T-helper 1 cell treated with Interleukin-12 subunit alpha and Interleukin-12 subunit beta and Interleukin-4 antibody, amounts not matched to agents 30 ng/mL and 1 ng/mL, for 36 hours (primary cell): Measurements from ENCODE around the gene MRPS15. TPM values are rescaled to one million over a fixed set of nuclear protein-coding genes. Genes with fewer than 3 reads are reported as not detected.
"Not testable (repeated sequence)": the region's sequence is repeated elsewhere in the genome, so short reads cannot be mapped to it uniquely, and the experiment has no call there.

ENCODE experiments used
- intact Hi-C: fragments of 100-400 bp; cut with micrococcal nuclease; formaldehyde crosslinking; loops from one replicate; pipeline ENCODE4 v1.15.1; 2024
- total RNA-seq: library from RNA; stranded (reverse); gene quantifications from 2 replicates; pipeline ENCODE4 v1.2.3, GENCODE V29; 2022

MRPS15 gene
- total RNA-seq, 1 donor from 2014 or later, result 82.2 TPM

DNA sequence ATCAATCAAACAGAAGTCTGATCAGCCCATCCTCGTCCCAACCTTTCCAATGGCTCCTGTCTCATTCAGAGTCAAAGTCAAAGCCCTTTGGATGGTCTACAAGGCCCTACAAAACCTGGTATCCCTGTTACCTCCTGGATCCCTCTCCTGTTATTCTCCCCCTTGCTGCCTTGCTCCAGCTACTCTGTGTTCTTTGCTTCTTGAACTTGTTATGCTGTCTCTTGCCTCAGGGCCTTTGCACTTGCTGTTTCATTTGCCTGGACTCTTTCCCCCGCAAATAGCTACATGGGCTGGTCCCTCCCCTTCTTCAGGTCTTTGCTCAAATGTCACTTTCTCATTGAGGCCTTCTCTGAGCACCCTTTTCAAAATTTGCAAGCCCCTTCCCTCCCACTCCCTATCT is 19.9 kb upstream of the MRPS15 start:
- intact Hi-C loops, result no loop called here

- intact Hi-C loops, result no loop called here
Measured at GRCh38 chr1:36482724-36483388, 18.7 kb upstream of the MRPS15 start, which contains the start of gene CSF3R. CSF3R (minus strand) TSS chr1:36482913; CDS start chr1:36479496, 3,417 bp downstream.

- intact Hi-C loops, result no loop called here
Measured at GRCh38 chr1:36481771-36482723, 17.9 kb upstream of the MRPS15 start.

DNA sequence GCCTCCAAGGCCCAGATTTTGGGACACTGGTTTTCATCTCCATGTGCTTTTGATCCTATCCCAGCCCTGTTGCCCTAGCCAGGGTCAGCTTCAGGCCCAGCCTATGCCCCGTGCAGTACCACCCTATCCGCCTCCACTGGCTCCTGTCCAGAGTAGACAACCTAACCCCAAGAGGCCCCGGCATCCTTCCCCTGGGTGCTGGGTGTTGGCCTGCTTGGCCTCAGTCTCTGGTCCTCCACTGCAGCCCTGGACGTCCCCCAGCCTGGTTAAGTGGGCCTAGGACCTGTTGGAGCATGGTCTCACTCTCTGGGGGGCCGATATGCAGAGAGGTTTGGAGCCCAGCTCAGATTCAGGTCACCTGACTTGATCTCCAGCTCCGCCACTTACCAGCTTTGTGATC is 16.9 kb upstream of the MRPS15 start:
- intact Hi-C loops, result no loop called here

DNA sequence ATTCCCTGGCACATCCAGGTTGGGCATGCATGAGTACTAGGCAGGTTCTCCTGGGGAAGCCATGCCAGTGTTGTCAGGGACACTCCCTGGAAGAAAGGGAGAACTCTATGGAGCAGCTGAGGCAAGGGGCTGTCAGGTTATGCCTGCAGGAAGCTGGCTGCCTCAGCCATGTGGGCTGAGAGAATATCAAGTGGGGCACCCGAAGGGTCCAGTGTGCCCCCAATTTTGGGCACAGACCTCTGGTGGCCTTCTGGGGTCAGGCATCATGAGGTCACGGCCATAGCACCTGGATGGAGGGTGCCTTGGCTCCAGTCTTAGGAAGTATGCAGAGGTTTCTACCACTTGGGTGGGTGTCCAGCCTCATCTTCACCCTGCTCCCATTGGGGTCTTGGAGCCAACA is 16.0 kb upstream of the MRPS15 start:
- intact Hi-C loops, result no loop called here

GRCh38 chr1:36479505-36480051 is 15.4 kb upstream of the MRPS15 start:
- intact Hi-C loops, result no loop called here

DNA sequence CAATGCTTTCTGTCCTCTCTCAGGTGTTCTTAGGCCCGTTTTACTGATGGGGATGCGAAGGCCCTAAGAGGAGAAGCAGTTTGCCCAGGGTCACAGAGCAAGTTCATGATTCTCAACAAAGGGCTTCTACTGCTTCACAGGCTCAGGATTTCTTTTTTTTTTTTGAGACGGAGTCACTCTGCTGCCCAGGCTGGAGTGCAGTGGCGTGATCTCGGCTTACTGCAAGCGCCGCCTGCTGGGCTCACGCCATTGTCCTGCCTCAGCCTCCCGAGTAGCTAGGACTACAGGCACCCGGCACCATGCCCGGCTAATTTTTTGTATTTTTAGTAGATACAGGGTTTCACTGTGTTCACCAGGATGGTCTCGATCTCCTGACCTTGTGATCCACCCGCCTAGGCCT is 13.4 kb upstream of the MRPS15 start:
- intact Hi-C loops, result not testable (repeated sequence)

DNA sequence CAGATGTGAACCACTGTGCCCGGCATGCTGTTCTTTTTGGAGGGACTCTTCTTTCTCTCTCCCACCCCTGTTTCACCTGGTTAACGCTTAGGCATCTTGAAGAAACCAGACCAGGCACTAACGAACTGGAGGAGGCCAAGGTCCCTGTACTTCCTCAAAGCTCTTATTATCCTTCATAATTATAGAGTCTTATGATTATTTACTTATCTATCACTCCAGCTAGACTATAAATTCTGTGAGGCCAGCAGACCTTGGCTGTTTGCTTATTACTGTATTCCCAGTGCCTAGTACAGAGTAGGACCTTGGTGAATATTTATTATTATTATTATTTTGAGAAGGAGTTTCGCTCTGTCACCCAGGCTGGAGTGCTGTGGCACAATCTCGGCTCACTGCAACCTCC is 12.8 kb upstream of the MRPS15 start:
- intact Hi-C loops, result no loop called here

DNA sequence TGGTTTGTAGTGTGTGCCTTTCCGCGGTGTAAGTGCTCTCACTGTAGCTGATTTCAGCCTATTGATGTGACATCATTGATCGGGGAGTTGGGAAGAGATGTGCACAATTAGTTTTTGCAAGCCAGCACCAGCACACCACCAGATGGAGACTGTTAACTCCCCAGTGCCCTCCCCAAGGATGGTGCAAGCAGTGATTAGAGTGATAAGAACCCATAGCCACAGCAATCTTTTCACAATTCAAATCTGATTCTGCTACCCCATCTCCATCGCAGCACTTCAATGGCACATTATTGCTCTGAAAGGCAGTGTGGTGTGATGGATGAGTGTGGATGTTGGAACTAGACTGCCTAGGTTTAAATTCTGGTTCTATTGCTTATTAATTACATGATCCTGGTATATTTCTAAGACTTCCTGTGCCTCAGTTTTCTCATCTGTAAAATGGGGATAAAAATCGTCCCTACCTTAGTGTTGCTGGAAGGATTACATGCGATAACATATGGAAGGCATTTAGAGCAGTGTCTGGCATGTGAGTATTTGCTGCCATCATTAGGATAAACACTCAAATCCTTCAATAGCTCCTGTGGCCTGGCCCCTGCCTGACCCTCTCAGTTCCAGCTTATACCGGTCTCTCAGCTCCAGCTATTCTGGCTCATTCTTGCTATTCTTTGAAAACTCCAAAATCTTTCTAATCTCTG is 11.9 kb upstream of the MRPS15 start:
- intact Hi-C loops, result no loop called here

DNA sequence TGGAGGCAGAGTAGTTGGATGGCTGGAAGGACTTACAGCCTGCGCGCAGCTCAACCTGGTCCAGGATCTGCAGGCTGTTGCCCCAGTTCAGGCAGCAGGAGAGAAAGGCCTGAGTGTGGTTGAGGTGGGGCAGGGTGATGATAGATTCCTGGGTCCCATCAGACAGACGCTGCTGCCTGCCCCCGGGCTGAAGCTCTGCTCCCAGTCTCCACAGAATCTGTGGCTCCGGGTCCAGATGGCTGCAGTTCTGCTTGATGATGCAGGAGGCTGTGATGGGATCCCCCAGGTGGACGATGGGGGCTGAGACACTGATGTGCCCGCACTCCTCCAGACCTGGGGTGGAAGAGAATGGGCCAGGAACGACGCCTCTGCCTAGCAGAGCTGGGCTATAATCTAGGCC is 11.2 kb upstream of the MRPS15 start:
- intact Hi-C loops, result no loop called here

- intact Hi-C loops, result no loop called here
Measured at GRCh38 chr1:36472656-36473055, 8.5 kb upstream of the MRPS15 start.

DNA sequence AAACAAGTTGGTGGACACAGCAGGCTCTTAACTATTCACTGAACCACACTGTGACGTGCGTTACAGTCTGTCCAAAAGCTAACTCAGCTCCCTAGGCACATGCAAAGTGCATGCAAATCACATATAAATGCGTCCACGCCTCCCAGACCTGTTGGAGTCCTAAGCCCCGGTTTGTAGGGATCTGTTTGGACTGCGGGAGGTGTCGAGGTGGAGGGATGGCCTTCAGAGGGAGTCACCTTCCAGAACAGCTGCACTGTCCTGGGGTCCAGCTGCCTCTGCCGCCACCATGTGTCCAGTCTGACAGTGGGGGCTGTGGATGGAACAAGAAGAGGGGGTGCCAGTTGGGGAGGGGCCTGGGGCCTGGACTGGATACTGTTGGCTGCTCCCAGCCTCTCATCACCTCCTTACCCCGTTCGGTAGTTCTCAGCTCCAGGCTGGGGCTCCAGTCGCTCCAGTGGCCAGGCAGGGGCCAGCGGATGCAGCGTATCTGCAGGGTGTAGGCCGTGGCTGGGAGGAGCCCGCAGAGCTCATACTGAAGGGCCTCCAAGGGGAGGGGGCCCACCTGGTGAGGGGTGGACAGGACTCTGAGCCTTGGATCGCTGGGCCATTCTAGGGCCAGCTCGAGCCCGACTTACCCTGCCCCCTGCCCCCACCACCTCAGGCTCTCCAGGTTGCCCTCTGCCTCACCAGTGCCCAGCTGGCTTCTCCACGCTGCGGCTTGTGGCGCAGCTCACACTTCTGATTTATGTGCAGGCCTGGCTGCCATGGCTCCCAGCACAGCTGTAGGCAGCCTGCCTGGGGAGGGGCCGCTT is 7.9 kb upstream of the MRPS15 start:
- intact Hi-C loops, result no loop called here

DNA sequence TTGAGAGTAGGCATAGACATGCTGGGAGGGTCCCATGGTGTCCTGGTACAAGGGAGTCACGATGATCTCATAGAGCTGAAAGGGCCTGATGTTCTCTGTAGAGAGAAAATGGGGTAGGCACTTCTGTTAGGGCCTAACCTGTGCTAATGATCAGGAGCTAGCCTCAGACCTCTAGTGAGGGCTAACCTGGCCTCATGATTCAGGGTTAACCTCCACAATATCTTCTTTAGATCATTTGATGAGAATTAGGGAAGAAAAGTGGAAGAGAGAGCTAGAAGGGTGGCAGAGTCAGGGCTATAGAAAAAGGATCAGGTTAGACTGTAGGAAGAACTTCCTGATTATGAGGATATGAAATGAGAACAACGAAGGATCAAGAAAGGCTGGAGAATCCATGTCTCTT is 5.0 kb upstream of the MRPS15 start:
- intact Hi-C loops, result loop anchor here (10.0 kb wide), 1 partner anchor 1006 kb away; the partner anchor contains the start of gene ZC3H12A

DNA sequence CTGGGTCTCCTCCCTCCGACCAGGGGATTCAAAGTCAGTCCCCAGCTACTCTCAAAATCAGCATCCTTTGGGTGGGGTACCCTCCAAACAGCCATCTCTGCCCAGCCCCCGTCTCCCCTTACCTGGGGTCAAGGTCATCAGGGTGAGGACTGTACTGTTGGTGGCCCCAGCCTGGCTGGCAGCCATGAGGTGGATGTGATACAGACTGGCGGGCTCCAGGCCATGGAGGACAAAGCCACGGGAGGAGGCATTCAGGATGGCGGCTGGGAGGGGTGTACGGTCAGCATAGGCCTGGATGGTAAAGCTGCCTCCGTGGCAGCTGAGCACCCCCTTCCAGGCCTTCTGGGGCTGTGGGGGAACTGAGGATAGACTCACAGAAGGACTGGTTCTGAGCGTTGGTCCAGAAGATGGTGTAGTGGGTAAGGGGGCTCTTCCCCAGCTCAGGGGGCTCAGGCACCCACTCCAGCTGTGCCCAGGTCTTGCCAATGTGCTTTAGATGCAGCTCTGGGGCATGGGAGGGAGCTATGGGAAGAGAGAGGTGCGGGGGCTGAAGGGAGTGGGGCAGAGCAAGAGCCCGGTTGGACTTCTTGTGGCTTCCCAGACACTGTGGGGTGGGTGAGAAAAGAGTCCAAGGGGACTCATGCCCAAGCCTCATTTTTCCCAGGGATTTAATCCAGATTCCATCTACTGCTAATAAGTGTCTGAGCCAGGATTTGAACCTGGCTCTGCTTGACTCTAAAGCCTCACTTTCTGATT is 3.7 kb upstream of the MRPS15 start:
- intact Hi-C loops, result loop anchor here (10.0 kb wide), 1 partner anchor 1007 kb away; the partner anchor contains the start of gene ZC3H12A

DNA sequence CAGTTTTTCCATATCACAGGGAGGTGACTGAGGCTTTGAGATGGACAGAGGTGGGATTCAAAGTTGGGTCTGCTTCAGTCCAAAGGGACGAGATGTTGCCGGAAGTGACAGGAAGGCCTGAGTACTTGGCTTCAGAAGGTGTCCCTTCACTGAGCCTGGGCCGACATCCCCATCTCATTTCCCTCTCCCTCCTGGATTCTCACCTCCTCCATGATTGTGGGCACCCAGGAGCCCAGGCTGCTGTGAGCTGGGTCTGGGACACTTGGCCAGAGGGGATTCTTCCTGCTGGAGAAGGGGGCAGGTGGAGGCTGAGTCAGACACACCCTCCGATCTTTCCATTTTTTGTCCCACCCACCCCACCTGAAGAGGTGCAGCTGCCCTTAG is 2.8 kb upstream of the MRPS15 start:
- intact Hi-C loops, result loop anchor here (10.0 kb wide), 1 partner anchor 1008 kb away; the partner anchor contains the start of gene ZC3H12A

DNA sequence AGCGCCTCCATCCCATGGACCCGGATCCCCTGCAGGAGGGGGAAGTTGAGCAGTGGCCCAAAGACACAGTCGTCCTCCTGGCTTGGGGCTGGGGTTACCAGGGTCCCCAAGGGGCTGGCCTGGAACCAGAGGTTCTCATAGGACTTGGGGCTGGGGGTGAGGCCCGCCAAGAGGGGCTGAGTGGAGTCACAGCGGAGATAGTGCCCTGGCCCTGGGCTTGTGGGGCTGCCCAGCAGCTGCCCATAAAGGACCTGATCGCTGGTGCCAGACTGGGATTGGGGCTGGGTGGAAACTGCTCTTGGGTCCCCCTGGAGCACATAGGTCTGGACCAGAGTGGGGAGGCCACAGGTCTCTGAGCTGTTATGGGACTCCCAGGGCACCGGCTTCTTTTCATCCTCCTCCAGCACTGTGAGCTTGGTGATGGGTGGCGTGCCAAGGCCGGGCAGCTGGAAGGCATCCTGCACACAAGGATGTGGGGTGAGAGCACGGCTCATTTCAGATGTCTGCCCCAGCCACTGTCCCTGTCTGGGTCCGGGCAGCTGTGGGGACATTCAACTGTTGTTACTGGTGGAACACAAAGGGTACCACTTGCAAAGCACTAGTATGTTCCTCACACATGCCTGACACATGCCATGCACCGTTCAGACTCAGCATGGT is 2.3 kb upstream of the MRPS15 start:
- intact Hi-C loops, result loop anchor here (10.0 kb wide), 1 partner anchor 1008 kb away; the partner anchor contains the start of gene ZC3H12A

DNA sequence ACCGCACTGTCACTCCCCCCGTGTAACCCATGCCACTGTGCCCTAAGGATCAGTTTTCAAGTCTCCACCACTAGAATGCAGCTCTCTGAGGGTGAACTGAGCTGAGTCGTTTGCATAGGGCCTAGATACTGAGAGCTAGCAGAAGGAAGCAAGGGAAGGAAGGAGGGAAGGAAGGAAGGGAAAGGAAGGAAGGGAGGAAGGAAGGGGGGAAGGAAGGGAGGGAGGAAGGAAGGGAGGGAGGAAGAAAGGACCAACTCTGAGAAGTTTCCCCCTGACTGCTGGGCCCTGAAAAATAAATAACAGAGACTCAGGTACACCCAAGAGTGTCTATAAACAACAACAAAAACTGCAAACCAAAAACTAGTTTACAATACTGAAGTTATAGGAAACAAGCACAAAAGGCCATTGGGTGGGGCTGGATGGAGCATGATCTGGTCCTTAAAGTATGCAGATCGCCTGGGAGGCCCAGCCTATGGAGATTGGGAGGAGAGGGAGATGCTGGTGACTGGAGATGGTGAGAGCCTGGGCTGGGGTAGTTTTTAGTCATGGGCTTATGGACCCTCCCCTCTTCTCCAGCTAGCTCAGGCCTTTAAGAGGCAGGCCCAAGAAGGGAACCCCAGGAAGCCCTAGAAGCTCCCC is 1.7 kb upstream of the MRPS15 start:
- intact Hi-C loops, result loop anchor here (10.0 kb wide), 1 partner anchor 1009 kb away; the partner anchor contains the start of gene ZC3H12A

GRCh38 chr1:36464605-36465393 is 615 bp upstream of the MRPS15 start:
- intact Hi-C loops, result loop anchor here (1.0 to 10.0 kb wide), 7 partner anchors 10 to 1228 kb away; partner anchors contain the start of genes CDCA8, KIAA0319L, NCDN and OSCP1
